Measurements from ENCODE around the gene THEM4.

DNA sequence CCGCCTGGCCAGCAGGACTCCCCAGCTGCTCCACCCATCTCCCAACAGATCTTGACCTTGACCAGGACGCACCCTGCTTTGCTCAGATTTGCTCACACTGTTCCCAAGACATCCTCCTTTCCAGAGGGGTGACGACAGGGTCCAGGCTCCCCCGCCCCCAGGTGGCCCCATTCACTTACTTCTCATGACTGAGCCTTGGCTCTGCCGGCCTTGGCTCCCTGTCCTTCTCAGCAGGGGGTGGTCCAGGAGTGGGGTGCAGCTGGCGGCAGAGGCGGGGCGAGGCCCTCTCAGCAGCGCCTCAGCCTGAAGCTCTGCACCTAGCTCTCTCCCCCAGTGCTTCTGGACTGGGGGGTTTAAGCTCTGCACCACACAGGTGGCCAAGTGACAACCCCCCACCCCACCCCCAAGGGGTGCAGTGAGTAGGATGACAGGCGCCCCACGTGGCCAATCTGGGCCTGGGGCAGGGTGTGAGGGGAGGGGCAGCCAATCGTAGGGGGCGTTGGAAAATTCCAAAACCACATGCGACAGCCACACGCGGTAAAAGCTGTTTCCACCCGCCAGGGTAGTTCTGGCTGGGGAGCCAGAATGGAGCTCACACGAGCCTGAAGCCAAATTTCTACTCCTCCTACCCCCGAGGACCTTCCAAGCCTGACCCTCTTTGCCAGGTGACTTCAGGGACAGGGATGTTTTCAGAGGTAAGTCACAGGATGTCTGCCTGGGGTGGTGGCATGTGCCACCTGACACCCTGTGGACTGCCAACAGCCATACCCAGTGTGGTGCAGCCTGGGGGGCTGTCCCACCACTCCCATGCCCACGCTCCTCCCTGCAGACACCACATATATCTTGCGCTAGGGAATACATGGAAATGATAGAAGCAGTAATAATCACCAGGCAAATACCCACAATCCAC lies 83.3 kb downstream of the THEM4 start:
- TF ChIP-seq EZH2 (IDR thresholded peaks at IDR 0.05; ENCODE audit: low read depth): no peak
- TF ChIP-seq, protein P1, sequence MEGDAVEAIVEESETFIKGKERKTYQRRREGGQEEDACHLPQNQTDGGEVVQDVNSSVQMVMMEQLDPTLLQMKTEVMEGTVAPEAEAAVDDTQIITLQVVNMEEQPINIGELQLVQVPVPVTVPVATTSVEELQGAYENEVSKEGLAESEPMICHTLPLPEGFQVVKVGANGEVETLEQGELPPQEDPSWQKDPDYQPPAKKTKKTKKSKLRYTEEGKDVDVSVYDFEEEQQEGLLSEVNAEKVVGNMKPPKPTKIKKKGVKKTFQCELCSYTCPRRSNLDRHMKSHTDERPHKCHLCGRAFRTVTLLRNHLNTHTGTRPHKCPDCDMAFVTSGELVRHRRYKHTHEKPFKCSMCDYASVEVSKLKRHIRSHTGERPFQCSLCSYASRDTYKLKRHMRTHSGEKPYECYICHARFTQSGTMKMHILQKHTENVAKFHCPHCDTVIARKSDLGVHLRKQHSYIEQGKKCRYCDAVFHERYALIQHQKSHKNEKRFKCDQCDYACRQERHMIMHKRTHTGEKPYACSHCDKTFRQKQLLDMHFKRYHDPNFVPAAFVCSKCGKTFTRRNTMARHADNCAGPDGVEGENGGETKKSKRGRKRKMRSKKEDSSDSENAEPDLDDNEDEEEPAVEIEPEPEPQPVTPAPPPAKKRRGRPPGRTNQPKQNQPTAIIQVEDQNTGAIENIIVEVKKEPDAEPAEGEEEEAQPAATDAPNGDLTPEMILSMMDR (conservative IDR thresholded peaks at IDR 0.05): no peak
